Activated CD4-positive, alpha-beta T cell treated with anti-CD3 and anti-CD28 coated beads, Interleukin-2, Interleukin-6, amounts not matched to agents 100 ng/mL and 50 ng/mL, durations not matched to agents 16 hours and 8 hours (primary cell): ENCODE results near the gene ATP1B1.
A peak's percentile ranks its signal among the peaks of the same experiment; 100 is the strongest.
"Not testable (repeated sequence)": the region's sequence is repeated elsewhere in the genome, so short reads cannot be mapped to it uniquely, and the experiment has no call there.

Experiments
- DNase-seq: peaks from one replicate; pipeline ENCODE4 v3.0.0-alpha.2; 2020

ATP1B1 gene

DNA sequence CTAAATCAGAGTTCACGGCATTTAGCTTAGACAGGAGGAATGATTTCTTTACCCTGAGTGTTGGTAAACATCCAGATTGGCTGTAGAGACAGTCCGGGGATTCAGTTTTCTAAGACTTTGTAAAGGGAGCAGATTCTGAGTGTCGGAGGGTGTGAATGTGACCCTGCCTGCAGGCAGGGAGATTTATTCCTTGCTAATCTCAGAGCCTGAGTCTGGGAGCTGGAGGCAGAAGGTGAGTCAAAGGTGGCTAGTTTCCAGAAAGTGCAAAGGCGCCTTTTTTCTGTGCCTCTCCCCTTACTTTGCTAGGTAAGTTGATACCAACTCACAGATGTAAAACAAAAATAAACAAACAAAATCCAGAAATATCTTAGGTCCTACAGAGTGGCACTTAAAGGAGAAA lies 11.7 kb downstream of the ATP1B1 start:
- no peak for DNase-seq

DNA sequence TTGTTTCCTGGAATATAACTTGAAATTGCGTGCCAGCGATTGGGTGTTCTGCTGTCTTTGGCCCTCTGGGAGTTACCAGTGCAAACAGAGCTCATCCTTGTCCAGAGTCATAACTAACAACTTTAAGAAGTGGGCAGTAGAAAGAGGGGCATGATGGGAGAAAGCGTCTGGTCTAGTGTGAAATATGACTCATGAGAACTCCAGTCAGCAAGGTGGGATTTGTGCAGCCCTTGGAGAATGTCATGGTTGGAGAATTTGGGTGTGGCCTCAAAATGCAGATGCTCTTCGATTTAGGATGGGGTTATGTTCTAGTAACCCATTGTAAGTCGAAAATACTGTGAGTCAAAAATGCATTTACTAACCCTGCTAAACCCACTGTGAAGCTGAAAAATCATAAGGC lies 12.9 kb downstream of the ATP1B1 start:
- no peak for DNase-seq

DNA sequence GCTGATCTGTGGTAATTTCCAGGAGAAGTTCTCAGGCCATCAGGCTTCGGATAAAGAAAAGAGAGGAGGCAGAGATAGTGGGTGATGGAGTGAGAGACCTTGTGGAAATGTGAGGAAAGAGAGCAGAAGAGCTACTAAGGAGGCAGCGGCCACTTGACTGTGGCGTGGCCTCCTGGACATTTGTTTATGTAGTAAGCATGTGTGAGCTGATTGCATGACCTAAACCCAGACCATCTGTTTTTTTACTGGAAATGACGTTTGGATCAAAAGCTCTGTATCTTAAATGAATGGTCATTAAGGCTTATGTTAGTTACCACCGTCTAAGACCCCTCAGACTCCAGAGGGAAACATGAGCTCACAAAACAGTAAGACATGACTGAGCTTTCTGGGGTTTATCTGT lies 13.6 kb downstream of the ATP1B1 start:
- no peak for DNase-seq

DNA sequence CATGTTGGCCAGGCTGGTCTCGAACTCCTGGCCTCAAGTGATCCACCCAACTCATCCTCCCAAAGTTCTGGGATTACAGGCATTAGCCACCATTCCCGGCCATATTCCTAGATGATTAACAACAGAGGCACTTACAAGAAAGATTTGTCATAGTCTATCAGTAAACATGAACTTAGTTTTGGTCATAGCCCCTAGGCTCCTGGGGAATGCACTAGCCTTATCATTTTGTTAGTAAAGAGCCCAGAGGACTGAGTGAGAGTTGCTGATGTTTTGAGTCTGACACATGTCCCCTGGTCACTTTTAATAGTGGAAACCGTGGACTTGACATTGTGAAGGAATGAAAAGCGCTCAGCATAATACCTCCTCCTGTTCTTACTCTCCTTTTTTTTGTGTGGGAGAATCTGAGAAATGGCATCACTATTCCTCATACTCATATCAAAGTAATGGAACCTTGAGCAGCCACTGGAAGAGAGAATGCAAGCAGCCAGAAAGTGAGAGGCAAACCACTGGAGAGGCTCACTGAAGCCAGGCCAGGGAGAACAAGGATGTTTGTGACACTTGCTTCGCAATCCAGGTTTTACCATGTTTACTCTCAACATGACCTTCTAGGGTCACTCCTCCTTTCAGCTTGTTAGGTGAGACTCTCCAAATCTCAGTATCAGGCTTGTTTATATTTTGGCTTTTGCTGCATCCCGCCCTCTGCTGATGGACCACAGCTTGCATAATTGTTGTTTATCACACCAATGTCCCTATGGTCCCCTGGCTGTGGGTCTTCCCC lies 14.8 kb downstream of the ATP1B1 start:
- no peak for DNase-seq

DNA sequence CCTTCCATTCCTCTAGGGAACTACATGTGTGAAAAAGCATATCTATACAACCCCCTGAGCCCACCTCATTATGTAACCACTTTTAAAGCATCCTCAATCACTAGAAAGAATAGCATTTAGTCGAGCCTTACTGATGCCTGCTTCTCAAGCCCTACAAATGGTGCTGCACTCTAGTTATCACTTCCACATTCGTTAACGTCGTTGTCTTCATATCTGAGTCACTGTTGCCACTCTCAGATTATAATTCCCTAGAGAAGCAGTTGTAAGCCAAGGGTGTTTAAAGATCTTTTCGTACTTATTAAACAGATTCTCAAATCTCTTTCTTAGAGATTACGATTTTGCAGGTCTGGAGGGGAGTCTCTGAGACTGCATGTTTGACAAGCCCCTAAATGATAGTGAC lies 16.5 kb downstream of the ATP1B1 start:
- DNase-seq: no peak

DNA sequence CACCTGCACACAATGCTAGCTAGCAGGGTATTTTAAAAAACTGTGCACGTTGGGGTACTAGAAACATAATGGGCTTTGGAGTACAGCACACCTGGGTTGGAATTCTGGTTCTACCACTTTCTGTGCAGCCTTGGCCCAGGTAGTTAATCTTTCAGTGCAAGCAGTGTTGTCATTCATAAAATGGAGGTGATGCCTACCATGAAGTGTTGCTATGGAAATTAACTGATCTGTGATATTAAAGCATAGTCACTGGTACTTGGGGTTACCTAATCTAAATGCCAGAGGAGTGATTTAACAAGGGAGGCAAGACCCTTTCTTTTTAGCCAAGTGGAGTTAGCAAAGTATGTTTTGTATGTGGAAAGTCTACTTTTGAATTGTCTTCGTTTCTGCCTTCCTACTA lies 18.0 kb downstream of the ATP1B1 start:
- no peak for DNase-seq

DNA sequence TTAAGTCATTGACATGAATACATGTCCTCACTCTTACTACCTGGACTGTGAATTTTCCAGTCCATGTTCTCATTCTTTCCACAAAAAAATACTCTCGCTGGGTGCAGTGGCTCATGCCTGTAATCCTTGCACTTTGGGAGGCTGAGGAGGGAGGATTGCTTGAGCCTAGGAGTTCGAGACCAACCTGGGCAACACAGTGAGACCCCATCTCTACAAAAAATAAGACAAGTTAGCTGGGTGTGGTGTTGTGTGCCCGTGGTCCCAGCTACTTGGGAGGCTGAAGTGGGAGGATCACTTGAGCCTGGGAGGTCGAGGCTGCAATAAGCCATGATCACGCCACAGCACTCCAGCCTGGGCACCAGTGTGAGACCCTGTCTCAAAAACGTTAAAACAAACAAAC lies 19.1 kb downstream of the ATP1B1 start:
- DNase-seq: not testable (repeated sequence)

DNA sequence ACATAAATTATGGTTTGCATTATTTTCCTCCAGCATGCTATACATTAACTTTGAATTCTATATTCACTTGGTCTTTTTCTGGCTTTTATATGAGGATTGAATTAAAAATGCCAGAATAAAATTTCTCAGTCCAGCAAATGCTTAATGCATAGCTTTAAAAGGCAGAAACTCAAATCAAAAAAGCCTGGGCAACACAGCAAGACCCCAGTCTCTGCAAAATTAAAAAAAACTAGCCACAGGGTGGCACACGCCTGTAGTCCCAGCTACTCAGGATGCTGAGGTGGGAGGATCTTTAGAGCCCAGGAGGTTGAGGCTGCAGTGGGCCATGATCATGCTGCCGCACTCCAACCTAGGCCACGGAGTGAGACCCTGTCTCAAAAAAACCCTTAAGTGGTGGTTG lies 19.8 kb downstream of the ATP1B1 start:
- DNase-seq: no peak

DNA sequence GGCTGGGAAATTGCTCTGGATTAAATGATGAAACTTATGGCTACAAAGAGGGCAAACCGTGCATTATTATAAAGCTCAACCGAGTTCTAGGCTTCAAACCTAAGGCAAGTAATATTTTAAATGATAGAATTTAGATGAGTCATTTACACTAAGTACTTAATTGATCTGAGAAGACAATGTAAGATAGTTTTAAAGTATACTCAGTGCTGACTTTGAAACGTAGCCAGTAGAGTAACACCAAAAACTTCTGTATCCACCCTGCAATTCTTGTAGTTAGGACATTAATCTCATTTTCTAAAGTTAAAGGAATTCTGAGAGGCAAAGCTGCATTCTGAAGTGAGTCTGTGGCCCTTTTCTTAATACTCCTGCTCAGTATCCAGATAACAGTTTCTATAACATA lies 20.8 kb downstream of the ATP1B1 start:
- DNase-seq: no peak

DNA sequence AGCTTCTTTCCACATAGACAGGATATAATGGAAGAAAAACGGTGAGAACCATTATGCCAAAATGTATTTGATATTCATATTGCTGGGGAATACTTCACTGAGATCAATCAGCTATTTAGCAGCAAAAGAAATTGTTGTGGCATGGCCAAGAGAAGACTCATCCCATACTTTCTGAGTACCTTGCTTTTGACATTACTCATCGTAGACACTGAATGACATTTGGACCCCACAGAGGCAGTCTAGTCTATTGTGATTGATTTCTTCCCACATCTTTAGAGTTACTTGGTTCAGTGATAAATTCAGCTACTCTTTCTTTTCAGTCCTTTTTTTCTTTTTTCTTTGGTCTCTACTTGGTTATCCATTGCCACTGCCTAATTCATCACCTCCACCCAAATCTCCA lies 22.1 kb downstream of the ATP1B1 start:
- peak; percentile 34 for DNase-seq

DNA sequence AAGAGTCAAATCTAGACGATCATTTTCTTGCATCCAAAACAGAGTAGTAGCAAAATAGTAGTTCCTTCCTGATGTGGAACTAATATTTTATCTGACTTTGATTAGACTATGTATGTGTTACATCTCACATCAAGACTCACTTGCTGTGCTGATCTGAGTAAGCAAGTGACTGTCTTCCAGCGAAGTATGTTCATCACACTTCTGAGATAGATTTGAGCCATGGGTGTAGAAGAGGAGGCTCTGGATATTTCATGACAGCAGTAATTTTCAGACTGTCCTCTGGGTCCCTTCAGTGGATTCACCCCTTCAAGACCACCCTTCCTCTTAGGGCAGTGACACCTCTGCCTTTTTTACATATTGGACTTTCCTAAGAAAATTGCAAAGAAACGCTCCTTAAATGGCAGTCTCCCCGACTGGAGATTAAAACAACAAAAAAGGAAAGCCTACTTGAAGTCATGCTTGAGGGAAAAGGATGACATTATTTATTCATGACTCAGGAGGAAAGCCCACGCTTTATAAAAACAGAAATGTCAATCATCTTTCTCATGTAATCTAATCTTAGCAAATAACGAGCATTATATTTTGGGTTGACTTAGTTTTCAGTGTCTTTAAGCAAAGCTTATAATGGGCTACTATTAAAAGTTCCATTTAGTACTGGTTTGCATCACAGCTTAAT lies 22.8 kb downstream of the ATP1B1 start:
- DNase-seq: no peak

DNA sequence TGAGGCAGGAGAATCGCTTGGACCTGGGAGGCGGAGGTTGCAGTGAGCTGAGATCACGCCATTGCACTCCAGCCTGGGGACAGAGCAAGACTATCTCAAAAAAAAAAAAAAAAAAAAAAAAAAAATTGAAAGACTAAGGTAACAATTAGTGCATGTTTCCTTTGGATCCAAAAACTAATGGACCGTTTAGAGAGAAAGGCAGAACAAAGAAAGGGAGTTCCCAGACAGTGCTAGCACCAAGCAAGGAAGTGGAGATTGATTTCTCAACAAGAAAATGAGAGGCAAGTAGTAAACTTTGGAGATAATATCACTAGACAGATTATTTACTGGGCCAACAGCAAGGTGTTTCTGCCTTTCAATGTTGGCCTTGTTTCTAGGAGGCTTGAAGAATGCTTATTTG lies 24.2 kb downstream of the ATP1B1 start:
- no peak for DNase-seq

DNA sequence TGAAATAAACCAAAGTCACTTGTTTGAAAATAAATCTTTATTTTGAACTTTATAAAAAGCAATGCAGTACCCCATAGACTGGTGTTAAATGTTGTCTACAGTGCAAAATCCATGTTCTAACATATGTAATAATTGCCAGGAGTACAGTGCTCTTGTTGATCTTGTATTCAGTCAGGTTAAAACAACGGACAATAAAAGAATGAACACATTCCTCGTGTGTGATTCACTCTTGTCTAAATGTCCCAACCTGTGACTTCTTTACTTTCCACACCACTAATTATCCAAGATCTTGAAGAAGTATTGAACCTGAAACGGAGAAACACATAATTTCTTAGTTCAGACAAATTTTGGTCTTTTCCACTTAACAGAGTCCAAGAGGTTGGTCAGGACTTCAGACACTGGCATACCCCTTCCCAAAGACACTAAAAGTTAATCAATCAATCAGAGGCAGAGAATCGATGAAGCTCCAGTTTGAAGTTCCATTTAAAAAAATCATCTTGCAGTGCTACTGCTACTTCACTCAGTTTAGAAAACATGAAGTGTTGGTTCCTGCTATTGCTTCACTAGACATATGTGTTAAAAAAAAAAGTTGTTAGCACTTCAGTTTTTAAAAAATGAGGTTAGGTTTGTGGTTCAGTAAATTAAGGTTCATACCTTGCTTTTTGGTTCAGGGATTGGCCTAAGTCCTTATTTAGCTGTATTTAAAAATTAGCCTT lies 26.2 kb downstream of the ATP1B1 start:
- no peak for DNase-seq

DNA sequence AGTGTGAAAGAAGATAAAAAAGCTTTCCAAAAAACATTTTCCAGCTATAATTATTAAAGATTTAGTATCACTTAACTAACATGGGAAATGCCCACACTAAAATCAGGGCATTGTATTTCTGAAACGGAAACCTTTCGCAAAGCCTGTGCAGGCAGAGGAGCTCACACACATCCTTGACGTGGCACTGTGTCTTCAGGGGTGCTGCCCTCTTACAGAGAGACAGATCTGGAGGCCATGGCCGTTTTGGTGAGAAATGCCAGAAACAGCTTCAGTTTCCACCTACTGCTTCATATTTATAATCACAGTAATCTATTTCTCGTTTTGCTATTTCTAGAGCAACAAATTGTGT lies 26.7 kb downstream of the ATP1B1 start:
- no peak for DNase-seq

DNA sequence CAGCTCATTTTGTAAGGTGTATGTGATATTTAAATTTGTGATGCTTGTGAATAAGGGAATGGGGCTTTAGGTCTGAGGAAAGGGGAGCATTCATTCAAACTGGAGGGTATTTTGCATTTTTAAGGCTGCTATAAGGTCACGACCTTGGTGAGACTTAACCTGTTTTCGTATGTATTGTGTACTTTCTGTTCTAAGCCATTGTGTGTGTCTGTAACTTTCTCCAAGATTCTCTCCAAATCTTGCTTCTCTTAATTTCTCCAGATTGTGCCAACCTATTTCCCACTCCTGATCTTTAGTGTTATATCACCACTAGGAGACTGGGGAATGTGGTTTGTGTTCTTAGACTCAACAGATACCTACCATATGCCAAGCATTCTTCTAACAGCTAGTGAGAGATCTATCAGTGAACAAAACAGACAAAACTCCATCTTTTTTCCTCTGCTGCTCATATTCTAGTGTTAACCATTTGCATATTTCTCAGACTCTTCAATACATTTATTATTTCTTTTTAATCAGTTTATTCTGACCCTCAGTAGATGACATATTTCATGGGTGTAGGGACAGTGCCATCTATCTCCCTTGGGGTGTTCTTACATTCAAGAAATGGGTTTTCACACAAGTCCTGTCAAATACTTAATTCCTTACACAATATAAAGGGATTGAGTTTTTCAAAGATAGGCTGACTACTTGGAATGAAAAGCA lies 27.5 kb downstream of the ATP1B1 start:
- DNase-seq: no peak

DNA sequence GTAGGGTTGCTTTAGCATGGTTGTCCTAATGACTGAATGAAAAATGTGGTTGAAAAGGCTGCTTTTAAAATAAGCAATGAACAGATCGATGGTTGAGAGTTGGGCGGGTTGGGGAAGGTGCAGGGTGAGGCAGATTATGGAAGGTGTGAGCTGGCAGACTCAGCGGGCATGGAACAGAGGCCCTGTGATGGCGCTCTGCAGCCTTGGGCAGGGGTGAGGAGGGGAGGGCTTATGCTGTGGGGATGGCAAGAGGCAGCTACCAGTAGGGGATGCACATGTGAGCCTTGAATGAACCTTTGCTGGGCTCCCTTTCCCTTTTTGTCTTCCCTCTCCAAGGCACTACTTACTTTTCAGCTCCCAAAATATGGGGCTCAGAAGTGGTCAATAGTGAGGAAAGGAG lies 30.9 kb downstream of the ATP1B1 start:
- no peak for DNase-seq

DNA sequence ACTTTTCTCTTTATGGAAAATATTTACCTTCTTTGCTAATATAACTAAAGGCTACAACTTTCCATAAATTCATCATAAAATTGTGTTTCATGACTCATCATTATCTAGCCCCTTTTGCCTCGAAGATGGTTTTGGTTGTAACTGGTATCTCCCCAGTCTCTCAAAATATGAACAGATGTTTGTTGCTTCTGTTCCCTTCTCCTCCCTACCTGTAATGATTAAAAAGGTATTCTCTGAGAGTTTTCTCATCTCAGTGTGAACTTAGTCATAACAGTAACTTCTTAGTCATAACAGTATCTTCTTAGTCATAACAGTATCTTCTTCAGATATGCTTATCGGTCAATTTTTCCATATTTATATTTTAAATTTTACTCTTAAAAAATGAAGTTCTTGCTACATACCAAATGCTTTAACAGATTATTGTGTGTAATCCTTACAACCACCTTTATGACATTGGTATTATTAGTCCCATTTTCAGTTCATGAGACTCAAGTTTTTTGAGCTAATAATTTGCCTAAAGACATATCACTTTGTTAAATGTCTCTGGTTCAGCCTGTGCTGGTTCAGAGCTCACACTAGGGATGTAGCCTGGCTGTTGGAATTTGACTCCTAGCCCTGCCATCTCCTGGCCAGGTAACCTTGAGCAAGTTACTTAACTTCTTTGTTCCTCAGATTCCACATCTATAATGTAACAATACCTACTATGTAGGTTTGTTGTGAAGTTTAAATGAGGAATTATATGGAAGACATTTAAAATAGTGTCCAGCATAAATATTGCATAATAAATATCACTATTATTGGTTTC lies 32.6 kb downstream of the ATP1B1 start:
- DNase-seq: peak; percentile 75

DNA sequence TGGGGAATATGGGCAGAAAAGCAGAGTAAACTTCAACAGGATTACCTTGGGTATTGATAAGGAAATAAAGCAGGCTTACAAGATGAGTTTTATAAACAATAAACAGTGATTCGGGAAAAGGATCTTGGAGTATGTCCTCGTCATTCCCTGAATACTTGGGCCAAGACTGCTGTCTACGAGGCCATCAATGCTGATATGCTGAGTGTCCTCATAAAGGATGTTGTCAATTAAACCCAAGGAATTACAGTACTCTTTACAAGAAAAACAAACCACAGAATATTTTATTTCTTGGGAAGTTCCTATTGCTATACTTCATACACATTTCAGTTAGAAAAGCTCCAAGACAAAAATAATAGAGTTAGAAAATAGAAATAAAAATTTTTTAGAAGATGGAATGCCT lies 34.9 kb downstream of the ATP1B1 start:
- no peak for DNase-seq

DNA sequence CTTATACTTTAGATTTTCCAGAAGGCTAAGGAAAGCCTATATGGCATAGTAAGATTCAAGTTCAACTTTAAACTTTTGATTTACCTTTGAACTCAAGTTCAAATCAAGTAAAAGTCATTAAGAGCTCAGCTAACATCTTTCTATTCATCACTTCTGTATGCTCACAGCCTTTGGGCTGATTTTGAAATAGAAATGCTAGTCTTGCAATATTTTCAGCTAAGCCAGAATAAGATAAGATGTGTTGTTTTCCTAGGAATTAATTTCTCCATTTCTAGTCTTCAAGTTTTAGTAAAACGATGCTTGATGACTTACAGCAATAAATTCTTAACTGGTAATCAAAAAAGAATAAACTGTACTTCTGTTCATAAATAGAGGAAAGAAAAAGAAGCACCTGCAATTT lies 35.6 kb downstream of the ATP1B1 start:
- no peak for DNase-seq

DNA sequence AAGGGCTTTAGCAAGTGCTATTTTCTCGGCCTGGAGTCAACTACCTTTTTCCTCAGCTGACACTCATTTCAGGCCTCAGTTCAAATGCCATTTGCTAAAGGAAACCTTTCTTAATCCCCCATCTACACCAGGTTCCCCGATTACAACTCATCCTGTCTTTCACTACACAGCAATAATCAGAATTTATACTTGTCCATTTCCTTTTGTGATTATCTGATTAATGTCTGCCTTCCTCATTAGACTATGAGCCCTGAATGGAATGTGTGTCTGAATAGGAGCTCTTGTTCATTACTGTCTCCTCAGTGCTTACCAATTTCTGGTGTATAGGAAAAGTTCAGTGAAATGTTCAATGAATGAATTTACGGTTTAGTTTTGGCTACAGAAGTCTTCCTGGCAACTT lies 36.9 kb downstream of the ATP1B1 start:
- DNase-seq: no peak

DNA sequence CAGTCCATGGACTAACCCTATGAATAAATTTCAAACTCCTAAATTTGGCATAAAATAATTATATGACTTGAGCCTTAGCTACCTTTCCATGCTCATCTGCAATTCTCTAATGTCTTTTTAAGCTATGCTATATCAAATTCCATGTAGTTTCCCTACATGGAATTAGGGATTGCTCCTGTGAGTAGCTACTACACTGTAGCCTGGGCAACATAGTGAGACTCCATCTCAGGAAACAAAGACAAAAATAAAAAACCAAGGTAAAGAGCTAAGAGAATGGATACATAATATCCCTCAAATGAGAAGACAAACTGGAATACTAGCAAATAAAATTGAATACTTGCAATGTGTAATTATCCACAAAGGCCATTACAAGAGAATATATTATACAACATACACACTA lies 37.5 kb downstream of the ATP1B1 start:
- no peak for DNase-seq

DNA sequence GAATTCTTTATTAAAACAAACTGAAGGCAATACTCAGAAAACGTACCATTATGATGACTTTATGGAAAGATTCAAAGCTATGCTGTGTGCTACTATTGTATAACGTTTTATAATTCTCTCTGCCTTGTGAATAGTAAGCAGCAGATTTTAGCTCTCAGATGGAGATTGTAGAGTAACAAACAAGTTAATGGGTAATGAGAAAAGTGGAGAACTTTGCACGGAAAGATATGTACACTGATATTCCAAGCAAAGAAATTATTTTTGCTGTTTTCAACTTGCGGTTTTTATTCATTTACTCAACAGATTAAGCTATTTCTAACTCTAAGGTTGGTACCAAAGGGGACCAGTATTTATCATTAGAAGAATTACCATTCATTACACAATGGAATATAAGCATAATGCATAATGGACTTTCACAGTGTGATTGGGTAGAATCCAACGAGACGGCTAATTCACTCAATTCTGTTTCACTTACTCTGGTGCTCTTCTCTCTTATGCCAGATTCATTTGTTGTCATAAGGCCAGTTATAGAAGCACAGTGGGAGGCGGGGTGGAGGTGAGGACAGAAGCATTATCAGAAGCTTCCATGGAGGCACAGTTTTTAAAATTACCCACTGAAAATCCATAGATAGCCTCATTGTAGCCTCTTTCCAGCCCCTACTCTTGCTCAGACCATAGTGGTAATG lies 38.6 kb downstream of the ATP1B1 start:
- no peak for DNase-seq
